ENCODE data around the gene ARHGAP27. TPM values are rescaled to one million over a fixed set of nuclear protein-coding genes. Genes with fewer than 3 reads are reported as not detected.

Gene ARHGAP27
- total RNA-seq, 1 donor from 2014 or later: 12.1 TPM

- DNase-seq (ENCODE audit: low read depth): peak; percentile 64
These were observed 47.2 kb downstream of the ARHGAP27 start for GRCh38 chr17:45385331-45385997.

- no peak for DNase-seq (ENCODE audit: low read depth)
These were observed 47.8 kb downstream of the ARHGAP27 start for GRCh38 chr17:45384789-45385262.

GRCh38 chr17:45384047-45384788, 48.5 kb downstream of the ARHGAP27 start:
- DNase-seq (ENCODE audit: low read depth): peak; percentile 69

GRCh38 chr17:45383003-45383402, 49.7 kb downstream of the ARHGAP27 start:
- DNase-seq (ENCODE audit: low read depth): no peak

- DNase-seq (ENCODE audit: low read depth): no peak
These were observed 50.4 kb downstream of the ARHGAP27 start for GRCh38 chr17:45382226-45382625.

- no peak for DNase-seq (ENCODE audit: low read depth)
These were observed 51.7 kb downstream of the ARHGAP27 start for GRCh38 chr17:45380991-45381390.

GRCh38 chr17:45380046-45380765, 52.5 kb downstream of the ARHGAP27 start:
- no peak for DNase-seq (ENCODE audit: low read depth)

GRCh38 chr17:45377401-45377800, 55.3 kb downstream of the ARHGAP27 start:
- no peak for DNase-seq (ENCODE audit: low read depth)

GRCh38 chr17:45376171-45377005, 56.3 kb downstream of the ARHGAP27 start:
- DNase-seq (ENCODE audit: low read depth): no peak

- no peak for DNase-seq (ENCODE audit: low read depth)
These were observed 58.2 kb downstream of the ARHGAP27 start for GRCh38 chr17:45374501-45374900.

GRCh38 chr17:45372325-45372869, 60.3 kb downstream of the ARHGAP27 start:
- no peak for DNase-seq (ENCODE audit: low read depth)

GRCh38 chr17:45371414-45372324, 61.0 kb downstream of the ARHGAP27 start:
- DNase-seq (ENCODE audit: low read depth): peak; percentile 94

- peak; percentile 26 for DNase-seq (ENCODE audit: low read depth)
These were observed 61.7 kb downstream of the ARHGAP27 start for GRCh38 chr17:45370949-45371413.

GRCh38 chr17:45369421-45369820, 63.2 kb downstream of the ARHGAP27 start:
- DNase-seq (ENCODE audit: low read depth): no peak

- peak; percentile 31 for DNase-seq (ENCODE audit: low read depth)
These were observed 64.0 kb downstream of the ARHGAP27 start for GRCh38 chr17:45368651-45369050.

GRCh38 chr17:45367216-45367615, 65.5 kb downstream of the ARHGAP27 start:
- no peak for DNase-seq (ENCODE audit: low read depth)

GRCh38 chr17:45366691-45367090, 66.0 kb downstream of the ARHGAP27 start:
- no peak for DNase-seq (ENCODE audit: low read depth)

GRCh38 chr17:45366049-45366448, 66.6 kb downstream of the ARHGAP27 start:
- DNase-seq (ENCODE audit: low read depth): no peak

- DNase-seq (ENCODE audit: low read depth): no peak
These were observed 67.9 kb downstream of the ARHGAP27 start for GRCh38 chr17:45364531-45365390.

Measured in renal cortical epithelial cell (primary cell).